Endodermal cell (in vitro differentiated cells): Measurements from ENCODE around the gene KAT2A. TPM values are rescaled to one million over a fixed set of nuclear protein-coding genes. Genes with fewer than 3 reads are reported as not detected.

Source experiments
- DNase-seq: peaks from one replicate; pipeline ENCODE4 v3.0.0-alpha.2; 2017
- H3K27ac ChIP-seq: 2 replicates; pipeline ENCODE4 v1.5.1; 2013; ENCODE audit warnings: mild to moderate bottlenecking, low read depth, low read length, moderate library complexity
- H3K27me3 ChIP-seq: 2 replicates; pipeline ENCODE4 v1.6.1; 2013; ENCODE audit warnings: mild to moderate bottlenecking, low read length, moderate library complexity; ENCODE audit not compliant: insufficient read depth, control insufficient read depth, poor library complexity, severe bottlenecking
- H3K36me3 ChIP-seq: 2 replicates; pipeline ENCODE4 v1.7.0; 2013; ENCODE audit warnings: mild to moderate bottlenecking, low read length, moderate library complexity; ENCODE audit not compliant: control insufficient read depth, insufficient read depth
- H3K4me1 ChIP-seq: one replicate; pipeline ENCODE4 v1.7.0; 2013; ENCODE audit warnings: low read length; ENCODE audit not compliant: control insufficient read depth, insufficient read depth
- H3K4me3 ChIP-seq: 2 replicates; pipeline ENCODE4 v1.5.1; 2013; ENCODE audit warnings: mild to moderate bottlenecking, low read length, moderate library complexity
- H3K9ac ChIP-seq: 2 replicates; pipeline ENCODE4 v1.6.1; 2013; ENCODE audit warnings: mild to moderate bottlenecking, low read length, moderate library complexity; ENCODE audit not compliant: poor library complexity, severe bottlenecking; ENCODE audit errors: extremely low read depth
- H3K9me3 ChIP-seq: 2 replicates; pipeline ENCODE4 v1.6.1; 2013; ENCODE audit warnings: mild to moderate bottlenecking, low read length, moderate library complexity; ENCODE audit not compliant: control insufficient read depth
- H3K27ac Mint-ChIP-seq: 2 replicates; pipeline ENCODE4 v1.8.0; 2020; ENCODE audit warnings: mixed read lengths
- H3K27me3 Mint-ChIP-seq: 2 replicates; pipeline ENCODE4 v1.8.0; 2021; ENCODE audit warnings: mild to moderate bottlenecking, mixed read lengths; ENCODE audit not compliant: insufficient read depth
- H3K36me3 Mint-ChIP-seq: 2 replicates; pipeline ENCODE4 v1.8.0; 2020; ENCODE audit warnings: low read depth, mixed read lengths
- H3K4me1 Mint-ChIP-seq: 2 replicates; pipeline ENCODE4 v1.8.0; 2020; ENCODE audit warnings: mixed read lengths
- H3K4me3 Mint-ChIP-seq: 2 replicates; pipeline ENCODE4 v1.8.0; 2020; ENCODE audit warnings: mild to moderate bottlenecking, moderate library complexity, mixed read lengths
- H3K9me3 Mint-ChIP-seq: 2 replicates; pipeline ENCODE4 v1.8.0; 2020; ENCODE audit warnings: mild to moderate bottlenecking, mixed read lengths
- WGBS, 2 experiments: methylation state at CpG; one replicate each; pipeline versions ENCODE4 v1.1.5 to v1.1.7; 2013; ENCODE audit warnings: missing lambda C conversion rate in 2 of 2, mixed read lengths in 1 of 2; ENCODE audit not compliant: insufficient coverage in 1 of 2, insufficient read length in 1 of 2; 5-methylcytosine and 5-hydroxymethylcytosine counted together
- long read RNA-seq, 4 experiments: library from polyadenylated mRNA in 2 of 4; library from RNA in 1 of 4; library from capped mRNA in 1 of 4; stranded (forward) in 3 of 4; unstranded in 1 of 4; transcript quantifications; one replicate each; pipeline ENCODE4 v2.0.0, GENCODE V29; 2020 to 2021; ENCODE audit warnings: inconsistent platforms in 1 of 4
- polyA plus RNA-seq, 2 experiments: library from polyadenylated mRNA; stranded (reverse); fragments of 50-300 nt; gene quantifications; one replicate each; pipeline ENCODE4 v1.2.3, GENCODE V29; 2013
- total RNA-seq, 2 donors: library from RNA; stranded (reverse); fragmentation: NEBNext Ultra II Directional in 1 of 2; extraction: Animal tissue kit (Norgen Biotek cat#: 25700) in 1 of 2; gene quantifications; 2 replicates in 1 of 2; 3 replicates in 1 of 2; pipeline ENCODE4 v1.2.1, GENCODE V29; 2021
- TF ChIP-seq, protein P1 (sequence below): fragments of 200-600 bp; sonication (generic); conservative IDR thresholded peaks from 2 replicates; pipeline ENCODE4 v1.5.0; 2021; ENCODE audit warnings: antibody characterized with exemption, mild to moderate bottlenecking

Gene KAT2A
- 10 to 100 TPM; 48.0 to 57.6 TPM for total RNA-seq
- 45.9 TPM for polyA plus RNA-seq (2013, experiment 1 of 2)
- 35.1 TPM for polyA plus RNA-seq (2013, experiment 2 of 2)
- long read RNA-seq, experiment 1, partial matches to known transcripts = 0 of 5 reads
- long read RNA-seq, experiment 1, other reads (novel, unspliced or antisense) = 4 of 5 reads
- long read RNA-seq, experiment 2, transcript KAT2A-202 (18 exons, 2,990 nt) = major isoform, 28 of 76 reads
- long read RNA-seq, experiment 2, transcript KAT2A-201 (18 exons, 3,109 nt) = minor isoform, 13 of 76 reads
- long read RNA-seq, experiment 2, partial matches to known transcripts = 8 of 76 reads
- long read RNA-seq, experiment 2, other reads (novel, unspliced or antisense) = 27 of 76 reads
- long read RNA-seq, experiment 3, partial matches to known transcripts = 10 of 21 reads
- long read RNA-seq, experiment 3, other reads (novel, unspliced or antisense) = 6 of 21 reads
- long read RNA-seq, experiment 4, partial matches to known transcripts = 2 of 3 reads
- long read RNA-seq, experiment 4, other reads (novel, unspliced or antisense) = 0 of 3 reads

DNA sequence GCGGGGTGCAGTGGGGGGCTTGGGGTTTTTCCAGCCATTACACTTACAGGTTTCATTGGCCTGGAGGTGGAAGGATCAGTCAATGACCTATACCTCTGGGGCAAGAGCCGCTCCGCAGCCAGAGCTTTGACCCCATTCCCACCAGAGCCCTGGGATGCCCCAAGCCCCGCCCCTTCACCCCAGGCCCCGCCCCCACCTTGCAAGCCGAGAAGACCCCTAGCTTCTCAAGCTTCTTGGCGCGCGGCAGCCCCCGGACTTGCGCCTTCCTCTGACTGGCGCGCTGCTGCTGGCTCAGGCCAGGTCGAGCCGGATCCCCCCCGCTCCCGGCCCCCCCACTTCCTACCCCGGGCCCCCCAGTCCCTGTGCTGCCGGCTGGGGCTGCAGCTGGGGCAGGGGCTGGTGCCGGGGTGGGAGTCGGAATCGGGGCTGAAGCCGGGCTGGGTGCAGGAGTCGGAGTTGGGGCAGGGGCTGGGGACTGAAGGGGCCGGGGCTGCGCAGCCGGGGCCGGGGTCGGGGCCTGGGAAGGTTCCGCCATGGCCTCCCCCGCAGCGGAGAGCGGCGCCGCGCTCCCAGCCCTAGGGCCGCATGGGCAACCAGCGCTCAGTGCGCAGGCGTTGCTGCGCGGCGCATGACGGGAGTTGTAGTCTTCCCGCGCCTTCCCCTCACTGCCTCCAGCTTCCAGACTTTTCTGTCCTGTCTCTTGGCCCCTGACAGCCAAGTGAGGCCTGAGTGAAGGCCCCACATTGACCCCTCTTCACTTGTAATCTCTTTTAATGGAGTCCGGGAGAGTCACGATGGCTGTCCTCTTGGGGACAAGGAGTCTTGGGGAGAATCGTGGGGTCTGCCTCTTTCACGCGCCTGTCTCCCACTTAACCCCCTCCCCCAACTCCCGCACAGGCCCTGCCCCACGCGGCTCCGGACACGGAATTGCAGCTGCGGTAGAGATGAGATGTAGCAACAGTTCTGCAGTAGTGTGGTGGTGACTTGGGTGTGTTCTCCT, at the start of gene KAT2A:
Gene KAT2A, minus strand, starts transcription at position 598 of the 1,000 bp plus-strand sequence. Its CDS starts 63 bp downstream, at position 535.
- Histone ChIP-seq H3K9me3 (no peaks in the 10 kb centered on the region), H3K27me3 (no peaks in the 10 kb centered on the region), H3K4me1 (no peaks in the 10 kb centered on the region), H3K27ac (peak within 1 kb of the TSS; percentile 49), H3K36me3 (peaks cover 25% of the 10 kb centered on the region), H3K9ac (peak within 1 kb of the TSS; percentile 20), H3K4me3 (peak within 1 kb of the TSS; percentile 64)
- TF ChIP-seq, protein P1, sequence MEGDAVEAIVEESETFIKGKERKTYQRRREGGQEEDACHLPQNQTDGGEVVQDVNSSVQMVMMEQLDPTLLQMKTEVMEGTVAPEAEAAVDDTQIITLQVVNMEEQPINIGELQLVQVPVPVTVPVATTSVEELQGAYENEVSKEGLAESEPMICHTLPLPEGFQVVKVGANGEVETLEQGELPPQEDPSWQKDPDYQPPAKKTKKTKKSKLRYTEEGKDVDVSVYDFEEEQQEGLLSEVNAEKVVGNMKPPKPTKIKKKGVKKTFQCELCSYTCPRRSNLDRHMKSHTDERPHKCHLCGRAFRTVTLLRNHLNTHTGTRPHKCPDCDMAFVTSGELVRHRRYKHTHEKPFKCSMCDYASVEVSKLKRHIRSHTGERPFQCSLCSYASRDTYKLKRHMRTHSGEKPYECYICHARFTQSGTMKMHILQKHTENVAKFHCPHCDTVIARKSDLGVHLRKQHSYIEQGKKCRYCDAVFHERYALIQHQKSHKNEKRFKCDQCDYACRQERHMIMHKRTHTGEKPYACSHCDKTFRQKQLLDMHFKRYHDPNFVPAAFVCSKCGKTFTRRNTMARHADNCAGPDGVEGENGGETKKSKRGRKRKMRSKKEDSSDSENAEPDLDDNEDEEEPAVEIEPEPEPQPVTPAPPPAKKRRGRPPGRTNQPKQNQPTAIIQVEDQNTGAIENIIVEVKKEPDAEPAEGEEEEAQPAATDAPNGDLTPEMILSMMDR = no peak
- H3K4me1 Mint-ChIP-seq = peaks cover 7% of the 10 kb centered on the region
- H3K27ac Mint-ChIP-seq = peak within 1 kb of the TSS; percentile 52
- DNase-seq = peak; percentile 96
- 6 to 14% methylated on average over 18 to 53 of the region's 57 CpGs for WGBS, 2 experiments
- peak within 1 kb of the TSS; percentile 51 for H3K4me3 Mint-ChIP-seq
- H3K27me3 Mint-ChIP-seq = no peaks in the 10 kb centered on the region
- H3K36me3 Mint-ChIP-seq = peaks cover 20% of the 10 kb centered on the region
- H3K9me3 Mint-ChIP-seq = no peaks in the 10 kb centered on the region

DNA sequence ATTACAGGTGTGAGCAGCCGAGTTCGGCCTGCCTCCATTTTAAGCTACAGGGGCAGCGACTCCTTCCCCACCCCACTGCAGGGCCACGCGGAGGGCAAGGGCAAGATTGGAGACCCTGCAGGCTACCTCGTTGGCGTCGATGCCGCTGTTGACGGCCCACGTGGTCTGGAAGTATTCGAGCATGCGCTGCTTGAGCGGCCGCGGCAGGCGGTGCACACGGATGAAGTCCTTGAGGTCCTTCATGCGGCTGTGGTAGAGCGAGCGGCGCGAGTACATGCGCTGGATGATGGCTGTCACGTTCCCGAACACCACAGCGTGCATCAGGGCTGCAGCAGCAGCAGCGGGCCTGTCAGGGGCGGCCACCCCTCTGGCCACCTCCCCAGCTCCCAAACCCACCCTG, 48.2 kb upstream of the KAT2A start:
- no peaks in the 10 kb centered on the region for H3K36me3 ChIP-seq
- no peaks in the 10 kb centered on the region for H3K9me3 ChIP-seq

More for the DNA sequence above, 48.2 kb upstream of the KAT2A start:
- TF ChIP-seq, protein P1 = no peak
- peaks cover 5% of the 10 kb centered on the region for H3K27me3 Mint-ChIP-seq
- H3K27ac ChIP-seq = no peak overlapping the region
- H3K9ac ChIP-seq = no peak overlapping the region
- H3K9me3 Mint-ChIP-seq = no peaks in the 10 kb centered on the region
- DNase-seq = no peak
- H3K4me3 Mint-ChIP-seq = no peak overlapping the region
- no peak overlapping the region for H3K4me3 ChIP-seq
- H3K27me3 ChIP-seq = no peaks in the 10 kb centered on the region
- WGBS, 2 experiments = 95 to 98% methylated on average over 24 to 29 of the region's 29 CpGs
- H3K4me1 ChIP-seq = no peaks in the 10 kb centered on the region
- H3K36me3 Mint-ChIP-seq = no peaks in the 10 kb centered on the region
- H3K27ac Mint-ChIP-seq = no peak overlapping the region
- H3K4me1 Mint-ChIP-seq = no peaks in the 10 kb centered on the region
